ENCODE results near the gene ARHGEF25.

The ARHGEF25 gene

GRCh38 chr12:57590479-57590863, 20.8 kb upstream of the ARHGEF25 start:
- Histone ChIP-seq H3K4me2 (ENCODE audit: low read depth, low read length, poor library complexity, severe bottlenecking) (peak overlapping the region; percentile 97), H3K79me2 (ENCODE audit: insufficient read depth, low read length) (peaks cover 17% of the 10 kb centered on the region), H4K20me1 (ENCODE audit: low read depth, low read length) (no peaks in the 10 kb centered on the region), H3K27me3 (ENCODE audit: low read length) (no peaks in the 10 kb centered on the region), H3K9ac (ENCODE audit: low read length) (peak overlapping the region; percentile 82), H3K4me3 (ENCODE audit: insufficient read depth, low read length, poor library complexity, severe bottlenecking) (peak overlapping the region; percentile 90), H3K36me3 (ENCODE audit: low read length) (no peaks in the 10 kb centered on the region), H3F3A (ENCODE audit: insufficient read depth) (no peaks in the 10 kb centered on the region), H3K27ac (ENCODE audit: low read depth, low read length) (no peak overlapping the region), H3K9me3 (ENCODE audit: insufficient read depth, low read length) (no peaks in the 10 kb centered on the region), H3K9me2 (replicated peaks; ENCODE audit: insufficient read depth, low read length) (no peaks in the 10 kb centered on the region), H2AFZ (ENCODE audit: low read depth, low read length, severe bottlenecking) (peak overlapping the region; percentile 97)
- TF ChIP-seq CTCF (IDR thresholded peaks at IDR 0.05; ENCODE audit: insufficient read depth, low read length, poor library complexity, severe bottlenecking) (no peak), EZH2phosphoT487 (conservative IDR thresholded peaks at IDR 0.05; ENCODE audit: low read length) (no peak)

GRCh38 chr12:57590864-57591781, 20.1 kb upstream of the ARHGEF25 start, which contains the start of gene PIP4K2C:
Gene PIP4K2C, plus strand, starts transcription at chr12:57591192. Its CDS starts 98 bp downstream, at chr12:57591290.
- Histone ChIP-seq H3K36me3 (ENCODE audit: low read length) (no peaks in the 10 kb centered on the region), H3K9me2 (replicated peaks; ENCODE audit: insufficient read depth, low read length) (no peaks in the 10 kb centered on the region), H3K27me3 (ENCODE audit: low read length) (no peaks in the 10 kb centered on the region), H3F3A (ENCODE audit: insufficient read depth) (no peaks in the 10 kb centered on the region), H4K20me1 (ENCODE audit: low read depth, low read length) (no peaks in the 10 kb centered on the region), H3K9ac (ENCODE audit: low read length) (peak within 1 kb of the TSS; percentile 82), H3K4me2 (ENCODE audit: low read depth, low read length, poor library complexity, severe bottlenecking) (peak within 1 kb of the TSS; percentile 97), H3K4me3 (ENCODE audit: insufficient read depth, low read length, poor library complexity, severe bottlenecking) (peak within 1 kb of the TSS; percentile 90), H2AFZ (ENCODE audit: low read depth, low read length, severe bottlenecking) (peak within 1 kb of the TSS; percentile 97), H3K27ac (ENCODE audit: low read depth, low read length) (0 out of 2 replicates have a peak within 1 kb of the TSS, but pooled peaks have one; percentile 5), H3K79me2 (ENCODE audit: insufficient read depth, low read length) (peaks cover 17% of the 10 kb centered on the region), H3K9me3 (ENCODE audit: insufficient read depth, low read length) (no peaks in the 10 kb centered on the region)
- TF ChIP-seq CTCF (IDR thresholded peaks at IDR 0.05; ENCODE audit: insufficient read depth, low read length, poor library complexity, severe bottlenecking) (no peak), EZH2phosphoT487 (conservative IDR thresholded peaks at IDR 0.05; ENCODE audit: low read length) (no peak)

- Histone ChIP-seq H3K36me3 (ENCODE audit: low read length) (no peaks in the 10 kb centered on the region; the same call in 1 of the 2 replicates), H3K9ac (ENCODE audit: low read length) (peak overlapping the region; percentile 82), H4K20me1 (ENCODE audit: low read depth, low read length) (no peaks in the 10 kb centered on the region), H3K27me3 (ENCODE audit: low read length) (no peaks in the 10 kb centered on the region), H3K9me2 (replicated peaks; ENCODE audit: insufficient read depth, low read length) (no peaks in the 10 kb centered on the region), H2AFZ (ENCODE audit: low read depth, low read length, severe bottlenecking) (peak overlapping the region; percentile 97), H3K4me3 (ENCODE audit: insufficient read depth, low read length, poor library complexity, severe bottlenecking) (peak overlapping the region; percentile 90), H3K9me3 (ENCODE audit: insufficient read depth, low read length) (no peaks in the 10 kb centered on the region), H3K4me2 (ENCODE audit: low read depth, low read length, poor library complexity, severe bottlenecking) (peak overlapping the region; percentile 97), H3K79me2 (ENCODE audit: insufficient read depth, low read length) (peaks cover 17% of the 10 kb centered on the region), H3K27ac (ENCODE audit: low read depth, low read length) (no peak overlapping the region), H3F3A (ENCODE audit: insufficient read depth) (no peaks in the 10 kb centered on the region)
- TF ChIP-seq CTCF (IDR thresholded peaks at IDR 0.05; ENCODE audit: insufficient read depth, low read length, poor library complexity, severe bottlenecking) (no peak), EZH2phosphoT487 (conservative IDR thresholded peaks at IDR 0.05; ENCODE audit: low read length) (no peak)
Measured at GRCh38 chr12:57591782-57592325, 19.4 kb upstream of the ARHGEF25 start.
